Heart right ventricle (tissue), 16 donors: ENCODE data around the gene ASXL1. TPM values are rescaled to one million over a fixed set of nuclear protein-coding genes. Genes with fewer than 3 reads are reported as not detected.
A peak's percentile ranks its signal among the peaks of the same experiment; 100 is the strongest.

Experiments used
- ATAC-seq, 8 donors: fragments of 200-7000 bp; cut with Tn5 transposase; one replicate each; pipeline ENCODE4 v1.9.1; 2020; ENCODE audit warnings: mild to moderate bottlenecking in 8 of 8, moderate library complexity in 8 of 8, moderate number of reproducible peaks in 1 of 8
- DNase-seq, 2 donors: peaks; one replicate each; pipeline ENCODE4 v3.0.0-alpha.2; 2020
- H3K27ac ChIP-seq, 10 donors: fragments of 200-600 bp; sonication (generic) in 2 of 10; one replicate each; pipeline versions ENCODE4 v1.5.0 to v1.8.0; 2020 to 2022; ENCODE audit warnings: mild to moderate bottlenecking in 3 of 10
- H3K27me3 ChIP-seq, 7 donors: fragments of 200-600 bp; one replicate each; pipeline ENCODE4 v1.8.0; 2021 to 2022; ENCODE audit warnings: mild to moderate bottlenecking in 2 of 7
- H3K36me3 ChIP-seq, 9 donors: fragments of 200-600 bp; sonication (generic) in 1 of 9; one replicate each; pipeline versions ENCODE4 v1.5.0 to v1.8.0; 2020 to 2022; ENCODE audit warnings: mild to moderate bottlenecking in 2 of 9
- H3K4me1 ChIP-seq, 9 donors: fragments of 200-600 bp; sonication (generic) in 1 of 9; one replicate each; pipeline versions ENCODE4 v1.5.0 to v1.8.0; 2020 to 2022; ENCODE audit warnings: mild to moderate bottlenecking in 4 of 9
- H3K4me3 ChIP-seq, 10 donors: fragments of 200-600 bp; sonication (generic) in 2 of 10; one replicate each; pipeline versions ENCODE4 v1.5.0 to v1.8.0; 2020 to 2022; ENCODE audit warnings: mild to moderate bottlenecking in 7 of 10, moderate library complexity in 2 of 10
- H3K9me3 ChIP-seq, 11 donors: fragments of 200-600 bp in 10 of 11; sonication (generic) in 2 of 11; one replicate each; pipeline versions ENCODE4 v1.5.0 to v1.8.0; 2013 to 2022; ENCODE audit warnings: mild to moderate bottlenecking in 2 of 11, control low read depth in 1 of 11, moderate library complexity in 1 of 11
- WGBS, 2 donors: extraction: QIAGEN DNeasy Blood & Tissue Kit; methylation state at CpG; one replicate each; pipeline ENCODE4 v1.1.7; 2013; ENCODE audit warnings: inconsistent platforms in 1 of 2; 5-methylcytosine and 5-hydroxymethylcytosine counted together
- intact Hi-C, 10 donors: fragments of 100-400 bp; cut with DNase I; formaldehyde crosslinking; loops; one replicate each; pipeline versions ENCODE4 v1.11.1 to v1.14.2; 2022
- polyA plus RNA-seq, 2 donors: library from polyadenylated mRNA; stranded (reverse); fragments of 200-250 nt; gene quantifications; one replicate each; pipeline ENCODE4 v1.2.3, GENCODE V29; 2013
- total RNA-seq, 10 donors: library from RNA; stranded (reverse); fragmentation: NEBNext Ultra II Directional in 3 of 10; extraction: Animal tissue kit (Norgen Biotek cat#: 25700) in 3 of 10; gene quantifications; one replicate each; pipeline versions ENCODE4 v1.2.1 to v1.2.4, GENCODE V29; 2021 to 2023
- TF ChIP-seq, protein P1 (sequence below), 9 donors: fragments of 200-600 bp; sonication (generic) in 2 of 9; IDR thresholded peaks; one replicate each; pipeline versions ENCODE4 v1.5.0 to v1.8.0; 2021 to 2022; ENCODE audit warnings: antibody characterized with exemption in 9 of 9, mild to moderate bottlenecking in 5 of 9, moderate library complexity in 1 of 9
- donor health status: Arrhythmogenic right ventricular cardiomyopathy.
- donor health status: ischemic (EF 13 %, LVEDD 7.1; RV severe dilation, severe dysfunction).
- donor health status: healthy with polysubstance abuse.
- donor health status: DM: no; HTN: yes; CAD: no.
- donor health status: DM: no; HTN: no; CAD: no.
- donor health status: ischemic (EF 25% LVEDD 6.9; RV normal size, moderate dysfunction).
- donor health status: ischemic (EF 25% LVEDD 5.7; RV mildly dilated, moderate dysfunction).
- donor health status: healthy.
- donor health status: DM: yes; HTN: yes; CAD: no.
- donor health status: Ischemic cardiomyopathy.
- donor health status: ischemic (EF 35%, LVEDD 5.7; RV mildly dilated, moderate dysfunction).
- donor health status: nonischemic (EF 11% LVEDD 7.7; RV severe dilation, severe dysfunction).
- donor health status: DM: yes; HTN: yes; CAD: no.
- donor health status: PGD.
- donor health status: ischemic (EF 29% LVEDD 5.4; RV normal size, mild dysfunction).
- donor health status: nonischemic (EF 23%, LVEDD 6.1; RV moderate dilation, normal function).

ASXL1 gene
- total and polyA plus RNA-seq, 12 donors, result 10.0 to 39.4 (median 28.2) TPM

DNA sequence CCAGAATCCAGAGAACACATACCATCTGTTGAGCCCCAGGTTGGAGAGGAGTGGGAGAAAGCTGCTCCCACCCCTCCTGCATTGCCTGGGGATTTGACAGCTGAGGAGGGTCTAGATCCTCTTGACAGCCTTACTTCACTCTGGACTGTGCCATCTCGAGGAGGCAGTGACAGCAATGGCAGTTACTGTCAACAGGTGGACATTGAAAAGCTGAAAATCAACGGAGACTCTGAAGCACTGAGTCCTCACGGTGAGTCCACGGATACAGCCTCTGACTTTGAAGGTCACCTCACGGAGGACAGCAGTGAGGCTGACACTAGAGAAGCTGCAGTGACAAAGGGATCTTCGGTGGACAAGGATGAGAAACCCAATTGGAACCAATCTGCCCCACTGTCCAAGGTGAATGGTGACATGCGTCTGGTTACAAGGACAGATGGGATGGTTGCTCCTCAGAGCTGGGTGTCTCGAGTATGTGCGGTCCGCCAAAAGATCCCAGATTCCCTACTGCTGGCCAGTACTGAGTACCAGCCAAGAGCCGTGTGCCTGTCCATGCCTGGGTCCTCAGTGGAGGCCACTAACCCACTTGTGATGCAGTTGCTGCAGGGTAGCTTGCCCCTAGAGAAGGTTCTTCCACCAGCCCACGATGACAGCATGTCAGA lies 77.4 kb downstream of the ASXL1 start:
- Histone ChIP-seq H3K9me3 (no peaks in the 10 kb centered on the region), H3K4me3 (no peak overlapping the region), H3K4me1 (peaks cover 3 to 34% (median 25%) of the 10 kb centered on the region in 9 donors), H3K36me3 (peaks cover 0 to 100% (median 53%) of the 10 kb centered on the region in 9 donors), H3K27ac (no peak overlapping the region), H3K27me3 (no peaks in the 10 kb centered on the region)
- TF ChIP-seq, protein P1, sequence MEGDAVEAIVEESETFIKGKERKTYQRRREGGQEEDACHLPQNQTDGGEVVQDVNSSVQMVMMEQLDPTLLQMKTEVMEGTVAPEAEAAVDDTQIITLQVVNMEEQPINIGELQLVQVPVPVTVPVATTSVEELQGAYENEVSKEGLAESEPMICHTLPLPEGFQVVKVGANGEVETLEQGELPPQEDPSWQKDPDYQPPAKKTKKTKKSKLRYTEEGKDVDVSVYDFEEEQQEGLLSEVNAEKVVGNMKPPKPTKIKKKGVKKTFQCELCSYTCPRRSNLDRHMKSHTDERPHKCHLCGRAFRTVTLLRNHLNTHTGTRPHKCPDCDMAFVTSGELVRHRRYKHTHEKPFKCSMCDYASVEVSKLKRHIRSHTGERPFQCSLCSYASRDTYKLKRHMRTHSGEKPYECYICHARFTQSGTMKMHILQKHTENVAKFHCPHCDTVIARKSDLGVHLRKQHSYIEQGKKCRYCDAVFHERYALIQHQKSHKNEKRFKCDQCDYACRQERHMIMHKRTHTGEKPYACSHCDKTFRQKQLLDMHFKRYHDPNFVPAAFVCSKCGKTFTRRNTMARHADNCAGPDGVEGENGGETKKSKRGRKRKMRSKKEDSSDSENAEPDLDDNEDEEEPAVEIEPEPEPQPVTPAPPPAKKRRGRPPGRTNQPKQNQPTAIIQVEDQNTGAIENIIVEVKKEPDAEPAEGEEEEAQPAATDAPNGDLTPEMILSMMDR (IDR thresholded peaks at IDR 0.05), result no peak
- intact Hi-C loops, result loop anchor here in 1 of 10 donors (5.0 kb wide), 1 partner anchor 33 kb away; no protein-coding TSS in a partner anchor
- ATAC-seq (no peak), DNase-seq (no peak)
- WGBS, 2 donors, result 90% methylated on average over 12 of the region's 12 CpGs

DNA sequence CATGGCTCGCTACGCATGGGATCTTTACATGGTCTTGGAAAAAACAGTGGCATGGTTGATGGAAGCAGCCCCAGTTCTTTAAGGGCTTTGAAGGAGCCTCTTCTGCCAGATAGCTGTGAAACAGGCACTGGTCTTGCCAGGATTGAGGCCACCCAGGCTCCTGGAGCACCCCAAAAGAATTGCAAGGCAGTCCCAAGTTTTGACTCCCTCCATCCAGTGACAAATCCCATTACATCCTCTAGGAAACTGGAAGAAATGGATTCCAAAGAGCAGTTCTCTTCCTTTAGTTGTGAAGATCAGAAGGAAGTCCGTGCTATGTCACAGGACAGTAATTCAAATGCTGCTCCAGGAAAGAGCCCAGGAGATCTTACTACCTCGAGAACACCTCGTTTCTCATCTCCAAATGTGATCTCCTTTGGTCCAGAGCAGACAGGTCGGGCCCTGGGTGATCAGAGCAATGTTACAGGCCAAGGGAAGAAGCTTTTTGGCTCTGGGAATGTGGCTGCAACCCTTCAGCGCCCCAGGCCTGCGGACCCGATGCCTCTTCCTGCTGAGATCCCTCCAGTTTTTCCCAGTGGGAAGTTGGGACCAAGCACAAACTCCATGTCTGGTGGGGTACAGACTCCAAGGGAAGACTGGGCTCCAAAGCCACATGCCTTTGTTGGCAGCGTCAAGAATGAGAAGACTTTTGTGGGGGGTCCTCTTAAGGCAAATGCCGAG lies 78.2 kb downstream of the ASXL1 start:
- DNase-seq (no peak), ATAC-seq (no peak)
- TF ChIP-seq, protein P1 (IDR thresholded peaks at IDR 0.05), result no peak
- Histone ChIP-seq H3K9me3 (no peaks in the 10 kb centered on the region), H3K4me1 (peaks cover 3 to 33% (median 25%) of the 10 kb centered on the region in 9 donors), H3K4me3 (no peak overlapping the region), H3K27ac (no peak overlapping the region), H3K27me3 (no peaks in the 10 kb centered on the region), H3K36me3 (peaks cover 0 to 100% (median 46%) of the 10 kb centered on the region in 9 donors)
- WGBS, 2 donors, result 97% methylated on average over 11 of the region's 11 CpGs
- intact Hi-C loops, result loop anchor here in 1 of 10 donors (5.0 kb wide), 1 partner anchor 34 kb away; no protein-coding TSS in a partner anchor

DNA sequence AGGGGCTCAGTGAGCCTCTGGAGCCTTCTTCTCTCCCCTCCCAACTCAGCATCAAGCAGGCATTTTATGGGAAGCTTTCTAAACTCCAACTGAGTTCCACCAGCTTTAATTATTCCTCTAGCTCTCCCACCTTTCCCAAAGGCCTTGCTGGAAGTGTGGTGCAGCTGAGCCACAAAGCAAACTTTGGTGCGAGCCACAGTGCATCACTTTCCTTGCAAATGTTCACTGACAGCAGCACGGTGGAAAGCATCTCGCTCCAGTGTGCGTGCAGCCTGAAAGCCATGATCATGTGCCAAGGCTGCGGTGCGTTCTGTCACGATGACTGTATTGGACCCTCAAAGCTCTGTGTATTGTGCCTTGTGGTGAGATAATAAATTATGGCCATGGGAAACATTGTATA lies 78.8 kb downstream of the ASXL1 start:
- H3K9me3 ChIP-seq, result no peaks in the 10 kb centered on the region
- H3K27me3 ChIP-seq, result no peaks in the 10 kb centered on the region
- DNase-seq (no peak), ATAC-seq (no peak)
- 93 to 95% methylated on average over 7 of the region's 7 CpGs for WGBS, 2 donors
- H3K36me3 ChIP-seq, result peaks cover 0 to 100% (median 45%) of the 10 kb centered on the region in 9 donors
- H3K27ac ChIP-seq, result no peak overlapping the region
- TF ChIP-seq, protein P1 (IDR thresholded peaks at IDR 0.05), result no peak
- peaks cover 3 to 26% (median 22%) of the 10 kb centered on the region in 9 donors for H3K4me1 ChIP-seq
- no peak overlapping the region for H3K4me3 ChIP-seq
- intact Hi-C loops, result loop anchor here in 1 of 10 donors (5.0 kb wide), 1 partner anchor 35 kb away; no protein-coding TSS in a partner anchor

DNA sequence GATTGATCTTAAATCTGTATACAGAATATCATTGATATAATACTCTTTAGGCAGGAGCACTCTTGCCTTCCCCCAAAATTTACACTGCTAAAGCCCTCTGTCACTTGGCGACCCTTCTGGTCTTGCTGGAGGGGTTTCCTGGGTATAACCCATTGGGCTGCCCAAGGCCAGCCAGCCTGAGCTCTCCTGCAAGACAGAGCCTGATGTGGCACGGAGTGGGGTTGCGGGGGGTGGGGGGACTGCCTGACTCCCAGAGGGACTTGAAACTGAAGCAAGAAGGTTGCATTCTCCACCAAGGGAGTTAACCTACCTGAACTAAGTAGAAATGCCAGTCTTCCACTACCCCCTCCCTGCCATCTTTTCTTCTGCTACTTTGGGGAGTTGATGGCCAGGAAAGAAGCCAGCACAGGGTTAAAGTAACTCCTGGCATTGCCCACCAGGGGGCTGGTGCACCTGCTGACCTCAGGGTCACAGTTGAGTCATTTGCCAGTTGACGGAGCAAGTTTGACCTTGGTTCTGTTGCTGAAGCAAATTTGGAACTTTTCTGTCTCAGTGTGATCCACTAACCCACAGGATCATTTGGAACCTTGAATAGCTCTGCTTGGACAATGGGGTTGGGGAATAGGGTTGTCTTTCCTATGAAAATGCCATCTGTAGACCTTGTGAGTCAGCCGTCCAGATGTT lies 79.4 kb downstream of the ASXL1 start:
- Histone ChIP-seq H3K4me3 (no peak overlapping the region), H3K4me1 (peaks cover 0 to 21% (median 17%) of the 10 kb centered on the region in 9 donors), H3K27ac (no peak overlapping the region), H3K9me3 (no peaks in the 10 kb centered on the region), H3K27me3 (no peaks in the 10 kb centered on the region), H3K36me3 (peaks cover 0 to 99% (median 43%) of the 10 kb centered on the region in 9 donors)
- 79 to 84% methylated on average over 5 of the region's 5 CpGs for WGBS, 2 donors
- TF ChIP-seq, protein P1 (IDR thresholded peaks at IDR 0.05), result peak in 2 of 9 donors; percentile 8 to 17
- no peak for DNase-seq
- ATAC-seq, result no peak
- intact Hi-C loops, result loop anchor here in 1 of 10 donors (5.0 kb wide), 1 partner anchor 35 kb away; no protein-coding TSS in a partner anchor
